G401 (cell line): Measurements from ENCODE around the gene ATP5ME. TPM values are rescaled to one million over a fixed set of nuclear protein-coding genes. Genes with fewer than 3 reads are reported as not detected.

Experiments used
- DNase-seq: peaks from one replicate; pipeline ENCODE4 v3.0.0-alpha.2; 2015; ENCODE audit warnings: low spot score
- in situ Hi-C: cut with HindIII; loops from 2 replicates; pipeline ENCODE4 v1.10.0; 2016; ENCODE audit warnings: low sequenced_read_pairs, mixed read lengths
- total RNA-seq: library from RNA; depleted of rRNA; stranded (reverse); fragments of >200 nt; shearing (Covaris generic); gene quantifications from 2 replicates; pipeline ENCODE4 v1.2.3, GENCODE V29; 2014

Gene ATP5ME
- total RNA-seq, 1 experiment from 2014 or later = 245 TPM

- in situ Hi-C loops = no loop called here
- no peak for DNase-seq
Measured at GRCh38 chr4:660401-660800, 13.7 kb downstream of the ATP5ME start.

- no peak for DNase-seq
- in situ Hi-C loops = no loop called here
Measured at GRCh38 chr4:659851-660250, 14.2 kb downstream of the ATP5ME start.

GRCh38 chr4:658681-659667 is 15.1 kb downstream of the ATP5ME start:
- DNase-seq = no peak
- in situ Hi-C loops = no loop called here

- in situ Hi-C loops = no loop called here
- no peak for DNase-seq
Measured at GRCh38 chr4:657834-658667, 16.0 kb downstream of the ATP5ME start.

GRCh38 chr4:657338-657833 is 16.7 kb downstream of the ATP5ME start:
- DNase-seq = no peak
- in situ Hi-C loops = no loop called here

GRCh38 chr4:656436-657337 is 17.4 kb downstream of the ATP5ME start:
- no peak for DNase-seq
- in situ Hi-C loops = no loop called here

GRCh38 chr4:655464-656151 is 18.5 kb downstream of the ATP5ME start:
- in situ Hi-C loops = no loop called here
- no peak for DNase-seq

- no peak for DNase-seq
Measured at GRCh38 chr4:654871-655463, 19.1 kb downstream of the ATP5ME start.

GRCh38 chr4:654503-654845 is 19.6 kb downstream of the ATP5ME start:
- DNase-seq = no peak
- in situ Hi-C loops = no loop called here

More at GRCh38 chr4:654871-655463, 19.1 kb downstream of the ATP5ME start:
- in situ Hi-C loops = no loop called here

GRCh38 chr4:653831-654502 is 20.1 kb downstream of the ATP5ME start:
- DNase-seq = no peak
- in situ Hi-C loops = no loop called here

GRCh38 chr4:653080-653821 is 20.8 kb downstream of the ATP5ME start:
- in situ Hi-C loops = no loop called here
- no peak for DNase-seq

- no peak for DNase-seq
- in situ Hi-C loops = no loop called here
Measured at GRCh38 chr4:651884-652642, 22.0 kb downstream of the ATP5ME start.

- DNase-seq = no peak
- in situ Hi-C loops = no loop called here
Measured at GRCh38 chr4:650951-651883, 22.9 kb downstream of the ATP5ME start.

GRCh38 chr4:650461-650860 is 23.6 kb downstream of the ATP5ME start:
- DNase-seq = no peak
- in situ Hi-C loops = no loop called here

GRCh38 chr4:649751-650310 is 24.2 kb downstream of the ATP5ME start:
- no peak for DNase-seq
- in situ Hi-C loops = no loop called here
